B cell (primary cell): ENCODE measurements around the gene CA7.

ENCODE experiments used
- CTCF ChIP-seq: fragments of 200-600 bp; IDR thresholded peaks from one replicate; pipeline ENCODE4 v1.8.0; 2022; ENCODE audit warnings: antibody characterized with exemption, mild to moderate bottlenecking
- EZH2 ChIP-seq: IDR thresholded peaks from 2 replicates; pipeline ENCODE4 v1.6.1; 2012; ENCODE audit warnings: borderline replicate concordance, low read depth, mild to moderate bottlenecking, moderate library complexity, low read length; ENCODE audit not compliant: insufficient read depth, poor library complexity, severe bottlenecking

- TF ChIP-seq CTCF (no peak), EZH2 (no peak)
Observed at GRCh38 chr16:66871840-66872239, 27.6 kb downstream of the CA7 start.
